Tibial artery (tissue), 4 donors: ENCODE measurements around the gene KIAA0753.
"Not testable (repeated sequence)": the region's sequence is repeated elsewhere in the genome, so short reads cannot be mapped to it uniquely, and the experiment has no call there.

ENCODE experiments used
- DNase-seq, 2 donors: peaks; one replicate each; pipeline ENCODE4 v3.0.0-alpha.2; 2019
- H3K27ac ChIP-seq, 2 donors: fragments of 200-600 bp; sonication (generic) in 1 of 2; 1 replicate in 1 of 2; 2 replicates in 1 of 2; pipeline ENCODE4 v1.5.1; 2018 to 2019; ENCODE audit warnings: mild to moderate bottlenecking in 1 of 2
- H3K27me3 ChIP-seq, 2 donors: fragments of 200-600 bp; sonication (generic) in 1 of 2; one replicate each; pipeline versions ENCODE4 v1.5.1 to v1.6.0; 2016 to 2019
- H3K36me3 ChIP-seq, 3 donors: fragments of 200-600 bp; sonication (generic) in 2 of 3; one replicate each; pipeline ENCODE4 v1.5.1; 2016 to 2019; ENCODE audit warnings: mild to moderate bottlenecking in 2 of 3
- H3K4me1 ChIP-seq, 4 donors: fragments of 200-600 bp; sonication (generic) in 2 of 4; 1 replicate in 3 of 4; 2 replicates in 1 of 4; pipeline ENCODE4 v1.5.1; 2016 to 2019
- H3K4me3 ChIP-seq, 2 donors: fragments of 200-600 bp; sonication (generic) in 1 of 2; 1 replicate in 1 of 2; 2 replicates in 1 of 2; pipeline ENCODE4 v1.5.1; 2018 to 2019; ENCODE audit warnings: mild to moderate bottlenecking in 2 of 2
- H3K9me3 ChIP-seq, 3 donors: fragments of 200-600 bp; sonication (generic) in 1 of 3; one replicate each; pipeline ENCODE4 v1.5.1; 2016 to 2019
- intact Hi-C: fragments of 100-400 bp; cut with DNase I; formaldehyde crosslinking; loops from one replicate; pipeline ENCODE4 v1.15.0; 2023; ENCODE audit warnings: low total_unique reads
- TF ChIP-seq, protein P1 (sequence below), 2 experiments: fragments of 200-600 bp in 1 of 2; fragments of 450-650 bp in 1 of 2; IDR thresholded peaks; one replicate each; pipeline ENCODE4 v1.5.1; 2017 to 2019; ENCODE audit warnings: antibody characterized with exemption in 2 of 2, mild to moderate bottlenecking in 1 of 2, moderate library complexity in 1 of 2

KIAA0753 gene

DNA sequence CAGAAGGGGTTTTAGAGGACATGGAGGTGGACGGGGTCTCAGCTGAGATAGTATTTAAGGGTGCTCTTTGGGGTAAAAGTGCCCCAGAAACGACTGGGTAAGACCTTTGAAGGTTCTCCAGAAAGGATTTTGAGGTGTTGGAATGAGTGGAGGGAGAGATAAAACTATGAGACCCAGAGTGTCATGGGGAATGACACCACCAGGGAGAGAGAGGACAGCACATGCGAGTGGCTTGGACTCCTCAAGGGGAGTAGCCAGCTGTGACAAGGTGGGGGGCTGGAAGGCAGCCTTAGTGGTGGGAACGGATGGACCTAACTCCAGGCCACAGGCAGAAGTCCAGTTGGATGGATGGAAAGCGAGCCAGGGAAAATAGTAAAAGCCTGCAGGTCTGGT, 64.9 kb downstream of the KIAA0753 start:
- no peak overlapping the region for H3K4me3 ChIP-seq
- intact Hi-C loops: no loop called here
- H3K27ac ChIP-seq: no peak overlapping the region
- TF ChIP-seq, protein P1, sequence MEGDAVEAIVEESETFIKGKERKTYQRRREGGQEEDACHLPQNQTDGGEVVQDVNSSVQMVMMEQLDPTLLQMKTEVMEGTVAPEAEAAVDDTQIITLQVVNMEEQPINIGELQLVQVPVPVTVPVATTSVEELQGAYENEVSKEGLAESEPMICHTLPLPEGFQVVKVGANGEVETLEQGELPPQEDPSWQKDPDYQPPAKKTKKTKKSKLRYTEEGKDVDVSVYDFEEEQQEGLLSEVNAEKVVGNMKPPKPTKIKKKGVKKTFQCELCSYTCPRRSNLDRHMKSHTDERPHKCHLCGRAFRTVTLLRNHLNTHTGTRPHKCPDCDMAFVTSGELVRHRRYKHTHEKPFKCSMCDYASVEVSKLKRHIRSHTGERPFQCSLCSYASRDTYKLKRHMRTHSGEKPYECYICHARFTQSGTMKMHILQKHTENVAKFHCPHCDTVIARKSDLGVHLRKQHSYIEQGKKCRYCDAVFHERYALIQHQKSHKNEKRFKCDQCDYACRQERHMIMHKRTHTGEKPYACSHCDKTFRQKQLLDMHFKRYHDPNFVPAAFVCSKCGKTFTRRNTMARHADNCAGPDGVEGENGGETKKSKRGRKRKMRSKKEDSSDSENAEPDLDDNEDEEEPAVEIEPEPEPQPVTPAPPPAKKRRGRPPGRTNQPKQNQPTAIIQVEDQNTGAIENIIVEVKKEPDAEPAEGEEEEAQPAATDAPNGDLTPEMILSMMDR (IDR thresholded peaks at IDR 0.05): no peak
- H3K36me3 ChIP-seq: peaks cover 23 to 44% (median 27%) of the 10 kb centered on the region in 3 donors
- peaks cover 0 to 9% (median 7%) of the 10 kb centered on the region in 4 donors for H3K4me1 ChIP-seq
- no peaks in the 10 kb centered on the region for H3K27me3 ChIP-seq
- no peak for DNase-seq
- no peaks in the 10 kb centered on the region for H3K9me3 ChIP-seq

DNA sequence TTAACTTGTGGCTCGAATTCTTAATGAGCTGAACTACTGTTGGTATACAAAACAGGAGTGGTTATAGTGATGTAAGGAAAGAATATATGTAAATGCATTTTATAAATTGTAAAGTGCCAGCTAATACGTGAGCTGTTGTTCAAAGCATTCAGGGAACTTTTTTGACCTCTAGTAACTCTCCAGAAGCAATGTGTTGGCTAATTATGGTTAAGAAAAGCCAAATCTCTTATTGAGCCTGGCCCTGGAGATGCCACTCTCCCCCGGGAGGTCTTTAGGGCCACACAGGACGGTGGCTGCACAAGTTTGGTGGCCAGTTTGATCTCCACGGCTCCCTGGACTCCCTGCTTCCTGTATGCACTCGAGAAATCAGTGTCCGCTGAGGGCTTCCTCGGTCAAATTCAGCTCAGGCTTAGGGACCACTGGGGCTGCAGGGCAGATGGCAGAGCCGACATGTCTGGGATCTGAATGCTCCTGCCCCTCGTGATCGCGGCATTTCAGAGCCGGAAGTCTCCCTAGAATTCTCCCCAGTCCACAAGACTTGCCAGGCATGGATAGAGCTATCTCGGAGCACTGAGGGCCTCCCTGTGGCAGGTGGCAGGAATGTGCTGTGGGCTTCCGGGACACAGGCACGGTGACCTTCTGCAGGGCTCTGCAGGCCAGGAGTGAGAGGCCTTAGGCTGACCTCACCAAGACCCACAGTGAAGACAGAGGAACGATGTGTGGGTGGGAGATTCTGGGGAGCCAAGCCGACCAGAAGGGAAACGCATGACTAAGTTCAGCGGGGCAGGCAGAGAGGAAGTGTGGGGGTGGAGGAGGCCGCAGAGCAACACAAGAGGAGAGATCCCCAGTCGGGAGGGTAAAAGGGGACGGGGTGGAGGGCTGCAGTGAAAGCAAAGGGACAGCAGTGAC, 65.6 kb downstream of the KIAA0753 start:
- no peak overlapping the region for H3K4me3 ChIP-seq
- intact Hi-C loops: no loop called here
- H3K27ac ChIP-seq: no peak overlapping the region
- peaks cover 0 to 9% (median 7%) of the 10 kb centered on the region in 4 donors for H3K4me1 ChIP-seq
- H3K36me3 ChIP-seq: peaks cover 23 to 40% (median 27%) of the 10 kb centered on the region in 3 donors
- TF ChIP-seq, protein P1 (IDR thresholded peaks at IDR 0.05): no peak
- no peaks in the 10 kb centered on the region for H3K9me3 ChIP-seq
- no peaks in the 10 kb centered on the region for H3K27me3 ChIP-seq
- peak in 1 of 2 donors; percentile 47 for DNase-seq

DNA sequence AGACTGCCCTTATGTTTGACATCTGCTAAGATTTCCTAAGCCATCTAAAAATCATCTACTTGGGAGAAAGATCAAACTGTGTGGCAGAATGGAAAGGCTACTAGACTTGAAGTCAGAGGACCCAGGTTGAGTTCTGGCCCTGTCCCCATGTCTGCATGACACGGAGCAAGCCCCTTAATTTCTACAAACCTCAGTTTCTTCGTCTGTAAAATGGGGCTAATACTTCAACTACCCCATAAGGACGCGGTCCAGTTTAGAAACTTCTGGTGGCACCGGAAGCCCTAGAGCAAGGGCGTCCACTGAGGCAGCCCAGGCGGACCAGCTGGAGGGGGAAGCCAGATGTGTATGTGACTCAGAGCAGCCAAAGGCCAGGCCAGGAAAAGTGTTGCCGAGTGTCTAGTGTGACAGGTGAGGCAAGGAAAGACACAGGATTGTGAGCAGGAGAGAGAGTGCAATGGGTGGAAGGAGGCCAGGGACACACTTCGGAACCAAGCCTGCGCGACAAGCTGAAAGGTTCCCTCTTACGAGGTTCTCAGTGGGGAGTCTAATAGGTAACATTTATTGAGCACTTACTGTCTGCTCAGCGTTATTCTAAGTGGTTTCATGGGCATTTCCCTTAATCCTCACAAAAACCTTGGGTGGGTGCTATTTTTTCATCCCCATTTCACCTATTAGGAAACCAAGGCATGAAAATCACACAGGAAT, 66.4 kb downstream of the KIAA0753 start:
- TF ChIP-seq, protein P1 (IDR thresholded peaks at IDR 0.05): no peak
- intact Hi-C loops: no loop called here
- no peak for DNase-seq

DNA sequence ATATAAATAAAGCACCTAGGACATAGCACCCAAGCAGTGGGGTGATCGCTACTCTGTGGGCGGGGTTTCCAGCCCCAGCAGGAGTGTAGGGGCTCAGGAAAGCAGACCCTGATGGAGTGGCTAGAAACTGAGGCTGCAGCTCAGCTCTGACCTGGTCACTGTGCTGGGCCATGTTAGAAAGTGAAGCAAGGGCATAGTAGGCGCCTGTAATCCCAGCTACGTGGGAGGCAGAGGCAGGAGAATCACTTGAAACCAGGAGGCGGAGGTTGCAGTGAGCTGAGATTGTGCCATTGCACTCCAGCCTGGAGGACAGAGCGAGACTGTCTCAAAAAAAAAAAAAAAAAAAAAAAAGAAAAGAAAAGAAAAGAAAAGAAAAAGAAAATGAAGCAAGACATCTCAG, 67.0 kb downstream of the KIAA0753 start:
- not testable (repeated sequence) for DNase-seq

More for the DNA sequence above, 66.4 kb downstream of the KIAA0753 start:
- no peaks in the 10 kb centered on the region for H3K27me3 ChIP-seq
- peaks cover 18 to 32% (median 21%) of the 10 kb centered on the region in 3 donors for H3K36me3 ChIP-seq
- H3K9me3 ChIP-seq: no peaks in the 10 kb centered on the region
- H3K4me3 ChIP-seq: no peak overlapping the region
- H3K4me1 ChIP-seq: peaks cover 0 to 9% (median 7%) of the 10 kb centered on the region in 4 donors
- no peak overlapping the region for H3K27ac ChIP-seq

DNA sequence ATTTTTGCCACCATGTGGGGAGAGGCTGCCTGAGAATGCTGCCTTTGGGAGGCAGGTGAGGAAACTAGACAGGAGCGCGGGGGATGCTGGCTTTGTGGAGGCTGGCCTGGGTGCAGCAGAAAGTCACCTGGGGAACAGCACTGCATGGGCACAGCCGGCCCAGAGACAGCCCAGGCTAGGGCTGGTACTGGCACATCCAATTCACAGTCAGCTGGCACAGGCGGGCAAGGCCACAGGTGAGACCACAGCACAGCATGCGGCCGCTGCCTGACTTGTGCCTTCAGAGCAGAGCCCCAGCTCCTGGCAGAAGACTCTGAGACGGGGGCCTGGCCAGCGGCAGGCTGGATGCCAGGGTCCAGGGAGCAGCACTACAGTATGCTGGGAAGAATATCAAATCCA, 67.5 kb downstream of the KIAA0753 start:
- Histone ChIP-seq H3K9me3 (no peaks in the 10 kb centered on the region), H3K27ac (no peak overlapping the region), H3K27me3 (no peaks in the 10 kb centered on the region), H3K4me3 (no peak overlapping the region), H3K36me3 (peaks cover 6 to 21% (median 11%) of the 10 kb centered on the region in 3 donors), H3K4me1 (peaks cover 0 to 9% (median 7%) of the 10 kb centered on the region in 4 donors)
- TF ChIP-seq, protein P1 (IDR thresholded peaks at IDR 0.05): no peak
- DNase-seq: no peak
- intact Hi-C loops: no loop called here

More for the DNA sequence above, 67.0 kb downstream of the KIAA0753 start:
- H3K4me3 ChIP-seq, H3K9me3 ChIP-seq, H3K4me1 ChIP-seq, H3K27ac ChIP-seq, intact Hi-C loops, H3K27me3 ChIP-seq: not testable (repeated sequence)
- H3K36me3 ChIP-seq: peaks cover 12 to 26% (median 14%) of the 10 kb centered on the region in 3 donors

DNA sequence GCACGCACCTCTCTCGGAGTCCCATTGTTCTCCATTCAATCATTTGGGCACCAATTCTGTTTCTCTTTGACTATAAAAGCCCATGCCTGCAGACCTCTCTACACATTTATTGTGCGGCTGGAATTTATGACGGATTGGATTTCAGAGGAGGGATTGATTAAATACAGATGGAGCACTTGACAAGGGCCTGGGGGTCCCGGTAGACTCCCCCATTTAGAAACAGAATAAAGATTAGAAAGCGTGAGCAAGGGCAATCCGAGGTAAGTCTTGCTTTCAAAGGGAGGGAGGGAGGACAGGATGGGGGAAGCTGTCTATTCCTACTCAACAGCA, 69.1 kb downstream of the KIAA0753 start:
- Histone ChIP-seq H3K36me3 (peaks cover 0 to 10% (median 0%) of the 10 kb centered on the region in 3 donors), H3K4me3 (no peak overlapping the region), H3K27ac (no peak overlapping the region), H3K9me3 (no peaks in the 10 kb centered on the region), H3K4me1 (peaks cover 0 to 9% (median 7%) of the 10 kb centered on the region in 4 donors), H3K27me3 (no peaks in the 10 kb centered on the region)
- TF ChIP-seq, protein P1 (IDR thresholded peaks at IDR 0.05): no peak
- DNase-seq: no peak
- intact Hi-C loops: no loop called here
